Activated T-helper 9 cell treated with anti-CD3 and anti-CD28 coated beads, Interleukin-2, amount 50 U/mL, for 16 hours (primary cell): ENCODE measurements around the gene PFKFB4.
"Not testable (repeated sequence)": the region's sequence is repeated elsewhere in the genome, so short reads cannot be mapped to it uniquely, and the experiment has no call there.

Experiments
- DNase-seq: peaks from one replicate; pipeline ENCODE4 v3.0.0-alpha.2; 2020; ENCODE audit warnings: low read depth

PFKFB4 gene

DNA sequence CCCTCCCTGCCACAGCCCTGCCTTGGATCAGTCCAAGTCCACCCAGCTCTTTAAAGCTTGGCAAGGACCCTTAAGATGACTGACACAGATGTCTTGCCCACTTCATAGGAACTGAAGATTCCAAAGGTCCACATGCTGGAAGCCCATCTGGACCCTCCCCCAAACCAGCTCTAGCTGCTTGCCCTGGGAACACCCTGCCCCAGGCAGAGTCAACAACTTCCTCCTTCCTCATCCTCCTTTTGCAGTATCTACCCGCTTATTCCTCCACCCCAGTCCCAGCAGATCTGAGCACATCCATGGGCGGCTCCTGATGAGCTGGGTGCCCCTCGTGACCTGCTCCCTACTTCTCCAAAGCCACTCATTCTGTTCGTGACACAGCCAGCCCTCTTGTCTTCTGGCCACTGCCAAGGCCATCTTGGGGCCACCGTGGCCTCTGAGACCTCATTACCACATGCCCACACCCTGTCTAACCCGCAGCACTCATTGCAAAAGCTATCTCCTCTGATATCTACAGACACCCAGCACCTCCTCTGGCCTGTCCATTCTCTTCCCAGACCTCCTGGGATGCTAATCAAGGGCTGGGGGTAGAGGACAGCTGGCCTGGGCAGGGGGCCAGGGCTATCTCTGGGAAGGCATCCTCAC, 2.0 kb upstream of the PFKFB4 start:
- DNase-seq = no peak

DNA sequence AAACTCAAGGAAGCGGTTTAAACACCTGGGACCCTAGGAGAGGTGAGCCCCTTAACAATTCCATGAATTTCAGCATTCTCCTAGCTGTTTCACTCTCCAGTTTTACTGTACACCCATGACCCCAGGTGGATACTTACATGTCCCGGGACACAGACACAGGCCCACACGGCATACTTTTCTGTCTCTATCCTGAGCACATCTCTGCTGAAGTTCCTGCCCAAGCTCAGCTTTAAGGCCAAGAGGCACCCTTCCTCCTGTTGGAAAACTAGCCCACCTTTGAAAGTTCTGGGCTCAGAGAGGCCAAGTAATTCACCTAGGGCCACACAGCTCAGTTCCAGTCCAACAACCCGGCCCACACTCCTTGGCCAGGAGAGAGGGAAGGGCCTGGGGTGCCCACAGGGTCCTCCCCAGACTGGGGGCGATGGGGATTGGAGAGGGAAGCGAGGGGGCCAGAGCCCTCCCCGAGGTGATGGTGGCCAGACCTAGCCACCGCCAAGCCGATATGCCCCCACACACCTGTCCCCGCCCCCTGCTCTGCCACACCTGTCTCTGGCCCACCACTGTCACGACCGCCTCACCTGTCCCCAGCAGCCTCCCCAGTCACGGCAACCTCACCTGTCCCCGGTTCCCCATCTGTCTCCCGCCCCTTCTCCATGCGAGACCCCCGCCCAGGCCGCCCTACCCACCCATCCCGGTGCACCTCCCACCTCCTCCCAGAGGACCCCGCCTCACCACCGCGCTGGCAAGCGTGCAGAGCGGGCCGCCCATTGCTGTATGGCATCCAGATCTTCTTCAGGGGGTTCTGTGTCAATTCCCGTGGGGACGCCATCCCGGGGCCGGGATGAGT, 431 bp downstream of the PFKFB4 start:
- DNase-seq = no peak

DNA sequence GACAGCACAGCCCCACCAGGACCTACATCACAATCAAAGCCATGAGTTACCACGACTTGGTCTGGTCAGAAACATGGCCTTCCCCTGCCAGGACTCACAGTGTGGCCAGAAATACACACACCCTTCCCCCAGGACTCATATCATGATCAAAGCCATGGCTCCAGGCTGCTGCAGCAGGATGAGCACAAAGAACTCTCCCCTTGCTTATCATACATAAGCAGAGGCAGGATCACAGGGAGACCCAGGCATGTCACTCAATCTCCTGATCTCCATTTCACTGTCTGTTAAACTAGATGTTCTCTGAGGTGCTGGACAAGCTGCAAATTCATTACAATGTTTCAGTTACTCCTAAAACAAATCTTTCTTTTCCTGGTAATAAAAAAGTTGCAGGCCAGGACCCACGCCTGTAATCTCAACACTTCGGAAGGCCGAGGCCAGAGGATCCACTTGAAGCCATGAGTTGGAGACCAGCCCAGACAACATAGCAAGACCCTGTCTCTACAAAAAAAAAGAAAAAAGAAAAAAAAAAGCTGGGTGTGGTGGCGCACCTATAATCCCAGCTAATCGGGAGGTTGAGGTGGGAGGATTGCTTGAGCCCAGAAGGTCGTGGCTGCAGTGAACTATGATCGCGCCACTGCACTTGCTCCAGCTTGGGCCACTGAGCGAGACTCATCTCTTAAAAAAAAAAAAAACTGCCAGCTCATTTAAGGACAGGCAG, 1.2 kb downstream of the PFKFB4 start:
- no peak for DNase-seq

- DNase-seq = no peak
Measured at GRCh38 chr3:48553886-48554845, 2.4 kb downstream of the PFKFB4 start.

DNA sequence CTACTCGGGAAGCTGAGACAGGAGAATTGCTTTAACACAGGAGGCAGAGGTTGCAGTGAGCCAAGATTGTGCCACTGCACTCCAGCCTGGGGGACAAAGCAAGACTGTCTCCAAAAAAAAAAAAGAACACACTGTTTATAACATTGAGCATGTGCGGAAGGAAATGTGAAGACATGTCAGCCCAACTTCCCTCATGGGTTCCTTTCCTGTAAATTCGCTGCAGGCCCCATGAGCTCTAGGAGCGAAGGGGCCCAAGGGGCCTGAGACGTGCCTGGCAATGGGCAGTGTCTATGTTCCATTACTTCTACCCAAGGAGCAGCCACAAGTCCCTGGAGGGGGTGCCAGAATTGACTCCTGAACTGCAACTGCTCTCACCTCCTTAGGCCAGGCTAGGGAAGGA, 3.2 kb downstream of the PFKFB4 start:
- no peak for DNase-seq

DNA sequence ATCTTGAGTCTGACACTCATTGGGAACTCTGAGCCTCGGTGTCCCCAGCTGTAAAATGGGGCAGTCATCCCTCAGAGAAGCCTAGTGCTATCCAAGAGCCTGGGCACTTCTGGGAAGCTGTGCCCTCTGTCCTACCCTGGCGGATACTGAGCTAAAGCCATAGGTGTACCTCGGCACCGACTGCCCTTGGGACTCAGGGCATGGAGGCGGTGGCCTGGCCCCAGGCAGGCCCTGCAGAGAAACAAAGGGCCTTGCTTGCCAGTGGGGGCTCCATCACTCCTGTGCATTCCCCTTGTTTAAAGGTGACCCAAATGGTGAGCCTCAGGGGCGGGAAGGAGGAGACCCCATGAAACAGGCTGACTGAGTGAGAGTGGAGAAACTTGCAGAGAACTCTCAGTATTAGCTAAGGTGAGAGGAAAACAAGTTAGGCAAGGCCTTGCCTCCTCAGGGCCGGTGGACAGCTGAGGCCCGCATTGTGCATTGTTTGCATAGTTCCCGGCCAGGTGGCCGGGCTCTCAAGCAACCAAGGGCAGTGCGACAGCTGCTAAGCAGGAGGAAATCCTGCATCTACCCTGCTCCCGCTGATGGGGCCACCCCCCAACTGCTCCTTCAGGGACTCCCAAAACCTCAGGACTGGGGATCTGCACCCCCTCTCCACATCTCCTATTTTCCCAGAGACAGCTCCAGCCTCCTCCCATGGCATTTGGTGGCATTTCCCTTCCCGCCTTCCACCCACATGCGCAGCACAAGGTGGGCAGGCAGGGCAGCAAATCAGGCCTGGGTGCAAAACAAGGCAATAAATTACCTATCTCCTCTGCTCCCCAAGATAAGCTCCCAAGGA, 4.3 kb downstream of the PFKFB4 start:
- DNase-seq = no peak

- DNase-seq = not testable (repeated sequence)
Measured at GRCh38 chr3:48551651-48552050, 5.0 kb downstream of the PFKFB4 start.

DNA sequence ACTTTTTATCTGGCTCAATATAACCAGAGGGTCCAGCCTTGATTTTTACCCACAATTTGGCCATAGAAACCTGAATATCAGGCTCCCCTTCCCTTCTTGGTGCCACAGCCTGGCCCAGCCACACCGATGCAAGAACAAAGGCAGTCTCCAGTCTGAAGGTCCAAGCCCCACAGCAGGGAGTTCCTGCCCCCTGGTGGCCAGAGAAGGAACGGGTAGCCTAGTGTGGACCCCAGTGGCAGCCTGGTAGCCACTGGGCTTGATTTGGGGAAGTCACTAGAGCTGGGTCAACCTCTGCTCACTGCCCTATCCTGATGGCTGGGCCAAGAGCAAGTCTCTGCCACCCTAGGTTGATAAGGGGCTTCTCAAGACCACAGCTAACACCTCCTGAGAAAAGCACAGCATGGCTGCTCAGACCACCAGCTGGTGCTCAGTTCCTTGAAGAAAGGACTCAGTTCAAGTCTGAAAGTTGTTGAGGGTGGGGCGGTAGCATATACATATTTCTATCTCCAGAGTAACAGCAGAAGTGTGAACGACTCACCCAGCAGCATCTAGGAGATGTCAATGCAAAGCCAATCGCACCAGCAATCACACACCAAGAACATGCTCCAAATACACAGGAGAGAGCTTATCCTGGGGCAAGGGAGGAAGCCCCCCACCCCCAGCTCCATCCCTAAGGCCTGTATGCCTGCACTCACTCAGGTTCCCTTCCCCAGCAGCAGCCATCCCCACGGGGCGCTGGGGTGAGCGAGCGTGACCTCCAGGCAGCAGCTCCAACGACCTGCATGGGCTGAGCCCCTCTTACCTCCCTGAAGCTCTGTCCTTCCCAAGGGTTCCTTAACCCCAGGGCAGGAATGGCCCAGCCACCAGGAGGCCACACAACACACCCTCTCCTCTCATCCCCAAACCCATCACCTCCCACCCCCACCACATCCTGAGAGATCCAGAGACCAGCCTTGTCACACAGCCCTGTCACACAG, 7.6 kb downstream of the PFKFB4 start:
- peak; percentile 72 for DNase-seq

DNA sequence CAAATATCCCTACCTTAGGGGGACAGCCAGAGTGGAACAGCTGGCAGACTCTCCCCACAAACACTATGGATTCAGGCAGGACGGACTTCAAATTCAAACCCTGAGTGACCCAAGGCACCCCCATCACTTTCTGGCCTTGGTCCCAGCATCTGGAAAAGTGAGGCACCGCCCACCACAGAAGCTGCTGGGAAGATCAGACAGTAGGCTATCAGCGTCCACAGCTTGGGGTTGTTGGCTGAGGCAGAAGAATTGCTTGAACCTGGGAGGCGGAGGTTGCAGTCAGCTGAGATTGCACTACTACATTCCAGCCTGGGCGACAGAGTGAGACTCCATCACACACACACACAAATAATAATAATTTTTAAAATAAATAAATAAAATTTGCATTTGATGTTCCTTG, 8.5 kb downstream of the PFKFB4 start:
- no peak for DNase-seq

DNA sequence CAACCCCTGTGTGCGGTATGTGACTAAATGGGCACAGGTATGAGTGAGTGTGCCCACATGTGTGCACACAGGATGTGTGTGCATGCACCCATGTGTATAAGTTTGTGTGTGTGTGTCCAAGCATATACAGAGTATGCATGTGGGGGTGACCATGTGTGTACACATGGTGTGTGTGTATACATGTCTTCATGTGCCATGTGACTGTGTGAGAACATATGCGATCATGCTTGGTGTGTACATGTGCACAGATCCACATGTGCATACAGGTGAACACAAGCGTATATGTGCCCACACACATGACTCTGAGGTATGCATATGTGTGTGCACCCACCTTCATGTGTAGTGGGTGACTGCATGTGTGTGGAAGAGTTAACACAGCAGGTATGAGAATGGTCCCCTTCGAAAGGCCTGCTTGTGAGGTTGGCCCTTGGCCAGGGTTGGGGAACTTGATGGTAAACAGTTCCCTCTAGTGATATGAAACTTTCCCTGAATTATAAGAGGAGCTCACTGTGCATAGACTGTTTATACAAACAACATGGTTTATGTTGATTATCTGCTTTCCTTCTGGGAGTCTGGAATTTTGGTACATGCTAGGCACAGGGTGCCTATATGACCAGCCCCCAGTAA, 10.3 kb downstream of the PFKFB4 start:
- DNase-seq = no peak

GRCh38 chr3:48544141-48544540, 12.5 kb downstream of the PFKFB4 start:
- DNase-seq = no peak

DNA sequence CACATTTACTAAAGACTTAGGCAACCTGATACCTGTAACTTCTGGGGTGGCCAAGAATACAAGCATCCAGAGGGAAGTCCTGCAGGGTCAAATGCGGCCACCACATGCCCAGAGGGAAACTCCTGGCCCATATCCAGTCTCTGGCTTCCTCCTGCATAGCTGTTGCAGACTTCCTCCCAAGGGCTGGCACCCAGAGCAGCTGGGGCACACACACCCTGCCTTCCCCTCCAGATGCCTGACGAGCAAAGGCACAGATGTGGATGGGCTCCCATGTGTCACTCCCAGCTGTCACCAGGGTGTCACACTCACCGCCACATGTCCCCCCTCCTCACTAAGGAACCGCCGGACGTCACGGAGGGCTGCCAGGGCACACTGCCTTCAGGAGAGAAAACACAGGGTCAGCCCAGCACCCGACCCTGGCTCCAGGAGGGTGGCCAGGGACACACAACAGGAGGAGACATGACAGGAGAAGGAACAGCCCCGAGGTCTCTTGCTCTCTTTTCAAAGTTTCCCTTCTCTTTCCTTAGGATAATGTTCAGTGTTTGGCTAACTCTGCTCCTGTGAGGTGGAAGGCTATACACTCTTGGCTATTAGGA, 13.2 kb downstream of the PFKFB4 start:
- DNase-seq = no peak

DNA sequence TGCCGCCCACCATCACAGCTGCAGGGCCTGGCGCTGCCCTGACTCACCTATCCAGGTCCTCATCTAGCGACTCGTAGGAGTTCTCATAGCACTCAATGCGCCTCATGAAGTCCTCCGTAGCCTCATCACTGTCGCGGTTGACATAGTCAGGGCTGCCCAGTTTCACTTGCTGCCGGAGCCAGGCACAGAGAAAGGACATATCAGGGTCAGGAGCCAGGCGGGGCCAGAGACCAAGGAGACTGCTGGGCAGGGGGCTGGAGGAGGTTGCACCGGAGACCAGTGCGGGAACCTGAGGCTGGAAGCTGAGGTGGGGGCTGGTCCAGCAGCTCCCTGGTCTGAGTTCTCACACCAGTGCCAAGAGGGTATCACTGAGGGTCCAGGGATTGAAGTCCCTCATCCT, 18.2 kb downstream of the PFKFB4 start:
- no peak for DNase-seq

DNA sequence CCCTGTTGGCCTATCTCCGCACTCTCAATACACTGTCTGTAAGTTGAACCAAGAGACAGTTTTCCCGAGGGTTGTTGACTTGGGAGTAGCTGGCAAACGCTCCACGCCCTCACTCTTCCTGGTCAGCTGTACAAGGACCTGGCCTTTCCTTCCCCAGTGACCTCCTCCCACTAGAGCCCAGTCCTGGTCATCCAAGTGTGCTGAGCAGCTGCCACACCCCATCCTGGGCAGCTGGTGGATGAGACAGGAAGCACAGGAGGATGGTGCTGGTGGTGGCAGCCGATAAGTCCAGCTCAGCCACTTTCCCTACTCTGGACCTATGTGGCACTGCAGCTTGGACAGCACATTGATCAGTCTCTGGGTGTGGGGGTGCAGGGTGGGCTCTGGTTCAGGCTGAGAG, 19.8 kb downstream of the PFKFB4 start:
- DNase-seq = no peak

DNA sequence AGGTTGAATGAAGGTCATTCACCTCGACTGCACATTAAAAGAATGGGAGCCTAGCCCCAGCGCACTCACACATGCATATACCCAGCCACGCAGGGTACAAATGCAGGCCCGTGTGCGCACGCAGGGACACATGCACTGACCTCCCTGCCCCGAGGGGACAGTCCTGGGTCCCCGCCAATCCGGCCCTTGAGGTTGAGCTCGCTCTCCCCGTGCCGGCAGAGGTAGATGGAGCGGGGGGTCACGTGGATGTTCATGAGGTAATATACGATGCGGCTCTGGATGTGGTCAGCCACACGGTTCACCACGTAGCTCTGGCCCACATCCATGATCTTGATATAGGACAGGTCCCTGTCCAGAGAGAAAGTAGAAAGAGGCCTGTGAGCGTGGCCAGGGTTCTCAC, 20.5 kb downstream of the PFKFB4 start:
- no peak for DNase-seq

- DNase-seq = no peak
Measured at GRCh38 chr3:48535578-48535977, 21.0 kb downstream of the PFKFB4 start.

DNA sequence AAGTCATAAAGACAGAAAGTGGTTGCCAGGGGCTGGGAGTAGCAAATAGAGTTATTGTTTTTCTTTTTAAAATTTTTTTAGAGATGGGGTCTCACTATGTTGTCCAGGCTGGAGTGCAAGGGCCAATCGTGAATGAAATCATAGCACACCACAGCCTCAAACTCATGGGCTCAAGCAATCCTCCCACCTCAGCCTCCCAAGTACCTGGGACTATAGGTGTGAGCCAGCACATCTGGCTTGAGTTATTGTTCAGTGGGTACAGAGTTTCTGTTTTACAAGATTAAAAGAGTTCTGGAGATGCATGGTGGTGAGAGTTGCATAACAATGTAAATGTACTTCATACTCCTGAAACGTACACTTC, 23.6 kb downstream of the PFKFB4 start:
- no peak for DNase-seq

DNA sequence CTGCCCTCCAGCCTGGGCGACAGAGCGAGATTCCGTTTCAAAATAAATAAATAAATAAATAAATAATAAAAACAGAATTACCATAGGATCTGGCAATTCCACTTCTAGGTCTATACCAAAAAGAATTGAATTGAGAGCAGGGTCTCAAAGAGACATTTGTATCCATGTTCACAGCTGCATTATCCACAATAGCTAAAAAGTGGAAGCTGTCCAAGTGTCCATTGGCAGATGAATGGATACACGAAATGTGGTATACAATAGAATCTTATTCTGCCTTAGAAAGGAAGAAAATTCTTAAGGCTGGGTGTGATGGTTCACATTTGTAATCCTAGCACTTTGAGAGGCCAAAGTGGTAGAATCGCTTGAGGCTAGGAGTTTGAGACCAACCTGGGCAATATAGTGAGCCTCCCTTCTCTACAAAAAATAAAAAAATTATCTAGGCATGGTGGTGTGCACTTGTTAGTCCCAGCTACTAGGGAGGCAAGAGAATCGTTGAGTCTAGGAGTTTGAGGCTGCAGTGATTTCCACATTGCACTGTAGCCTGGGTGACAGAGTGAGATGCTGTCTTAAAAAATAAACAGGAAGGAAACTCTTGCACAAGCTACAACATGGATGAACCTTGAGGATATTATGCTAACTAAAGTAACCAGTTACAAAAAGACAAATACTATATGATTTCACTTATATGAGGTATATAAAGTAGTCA, 24.2 kb downstream of the PFKFB4 start:
- no peak for DNase-seq
